Femur (tissue), 1 donor: ENCODE data around the gene CDS2.

Source experiments
- DNase-seq: peaks from one replicate; pipeline ENCODE4 v3.0.0-alpha.2; 2017

CDS2 gene

DNA sequence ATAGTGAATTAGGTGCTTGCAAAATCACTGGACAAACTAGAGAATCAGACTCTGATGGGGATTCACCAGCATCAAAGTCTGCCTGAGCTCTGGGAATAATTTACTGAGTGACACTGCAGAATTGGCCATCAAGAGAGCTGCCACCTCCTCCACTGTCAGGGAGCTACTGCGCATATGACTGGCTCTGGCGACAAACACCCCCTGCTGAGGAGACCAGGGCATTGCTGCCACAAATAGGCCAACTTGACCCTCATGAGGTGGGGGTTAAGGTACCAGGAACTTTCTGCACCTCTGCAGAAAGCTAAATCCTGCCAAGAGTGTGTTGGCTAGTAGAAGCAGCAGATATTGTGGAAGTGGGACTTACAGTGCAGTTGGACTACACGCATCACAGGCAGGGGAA lies 88.0 kb downstream of the CDS2 start:
- DNase-seq, result no peak

DNA sequence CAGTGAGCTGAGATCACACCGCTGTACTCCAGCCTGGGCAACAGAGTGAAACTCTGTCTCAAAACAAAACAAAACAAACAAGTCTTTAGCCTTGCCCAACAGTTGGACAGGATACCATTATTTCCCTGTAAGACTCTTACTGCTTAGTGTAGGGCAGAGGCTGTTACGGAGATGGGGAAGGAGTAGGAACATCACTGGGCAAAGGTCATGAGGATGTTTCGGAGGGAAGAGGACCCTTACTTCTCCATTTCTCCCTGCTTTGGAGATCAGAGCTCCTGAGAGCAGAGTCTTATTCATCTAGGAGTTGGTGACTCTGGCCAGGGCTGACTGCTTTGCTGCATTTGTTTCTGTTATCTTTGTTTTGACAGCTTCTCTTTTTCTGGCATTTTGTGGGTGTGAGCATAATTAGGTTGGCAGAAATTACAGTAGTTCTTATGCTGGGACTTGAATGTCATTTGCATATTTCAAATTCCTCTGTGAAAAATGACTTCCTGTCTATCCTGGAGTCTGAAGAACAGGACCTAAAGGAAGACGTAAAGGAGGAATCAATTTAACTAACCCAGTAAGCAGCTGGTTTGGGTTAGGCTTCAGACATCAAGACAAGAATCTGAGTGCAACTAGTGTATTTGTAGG lies 89.0 kb downstream of the CDS2 start:
- no peak for DNase-seq

DNA sequence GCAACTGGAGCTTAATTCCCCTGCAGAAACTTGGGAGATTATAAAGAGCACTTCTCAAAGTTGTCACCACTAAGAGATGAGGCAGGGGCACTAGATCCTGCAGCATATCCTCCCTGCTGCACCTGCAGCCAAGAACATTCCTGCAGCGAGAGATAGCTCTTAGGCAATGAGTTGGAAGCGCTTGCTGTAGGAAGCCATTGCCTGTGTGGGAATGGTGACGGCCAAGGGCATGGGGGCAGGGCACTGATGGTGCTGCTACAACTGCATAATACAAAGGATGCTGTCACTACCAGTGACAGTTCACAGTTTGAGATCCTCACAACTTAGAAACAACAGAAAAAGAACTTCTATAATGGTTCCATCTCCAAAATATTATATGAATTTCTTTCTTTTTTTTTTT lies 89.9 kb downstream of the CDS2 start:
- DNase-seq, result no peak

DNA sequence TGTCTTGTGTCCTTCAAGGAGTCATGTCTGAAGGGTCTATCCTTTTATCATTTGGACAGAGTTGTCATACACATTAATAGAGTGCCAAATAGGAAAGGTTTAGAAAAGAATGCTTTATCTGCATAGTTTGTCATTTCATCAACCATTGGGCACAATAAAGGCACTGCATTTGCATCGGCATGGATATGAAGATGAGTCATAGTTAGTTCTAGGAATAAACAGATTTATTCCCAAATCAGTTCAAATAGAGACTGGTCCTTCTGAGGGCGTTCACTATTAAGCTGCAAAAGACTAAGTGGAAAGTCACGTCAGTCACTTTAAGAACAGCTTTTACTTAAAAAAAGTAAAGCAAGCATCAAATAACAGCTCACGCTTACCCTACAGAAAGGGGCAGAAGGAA lies 90.8 kb downstream of the CDS2 start:
- DNase-seq, result no peak

DNA sequence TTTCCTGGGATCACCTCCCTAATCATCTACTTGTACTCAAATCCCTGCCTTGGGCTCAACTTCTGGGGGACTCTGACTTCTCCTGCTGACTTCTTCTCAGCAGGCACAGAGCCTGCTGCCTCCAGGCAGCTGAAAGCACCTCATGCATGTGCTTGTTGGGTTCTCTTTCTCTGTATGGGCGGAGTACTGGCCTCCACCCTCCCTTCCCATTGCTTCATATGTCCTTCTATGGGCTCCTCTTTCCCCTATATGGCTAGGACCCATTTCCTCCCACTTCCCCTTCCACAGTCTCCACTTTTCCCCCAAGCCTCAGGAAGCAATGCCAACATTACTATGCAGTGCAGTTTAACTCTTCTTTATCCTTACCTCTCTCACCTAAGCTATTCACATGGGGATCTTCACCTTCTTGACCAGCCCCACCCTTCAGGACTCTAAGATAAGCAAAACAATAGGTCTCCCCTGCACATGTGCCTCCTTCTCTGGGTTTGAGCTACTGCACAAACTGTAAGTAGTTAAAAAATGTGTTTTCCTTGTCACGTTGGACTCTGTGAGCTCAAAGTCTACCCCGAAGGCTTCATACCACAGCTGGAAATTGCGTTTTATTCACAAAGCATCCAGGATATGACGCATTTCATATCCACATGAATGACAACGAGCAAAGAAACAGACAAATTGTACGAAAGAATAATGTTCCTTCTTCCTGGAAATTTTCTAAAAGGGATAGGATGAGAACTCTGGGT lies 93.7 kb downstream of the CDS2 start:
- DNase-seq, result no peak

DNA sequence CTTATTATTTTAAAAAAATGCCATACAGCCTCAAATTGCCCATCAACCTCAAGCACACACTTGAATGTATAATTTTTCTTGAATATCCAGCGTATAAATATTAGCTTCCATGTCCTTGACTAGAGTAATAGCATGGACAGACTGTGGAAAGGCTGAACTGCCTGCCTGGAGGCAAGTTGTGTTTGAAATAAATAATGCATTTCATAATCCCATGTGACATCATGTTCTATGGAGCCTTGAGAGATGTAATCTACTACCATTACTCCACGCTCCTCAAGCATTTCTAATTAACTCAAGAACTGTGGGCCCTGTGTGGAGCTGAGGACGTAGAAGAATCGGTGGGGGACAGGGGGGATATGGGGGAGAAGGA lies 94.2 kb downstream of the CDS2 start:
- no peak for DNase-seq

DNA sequence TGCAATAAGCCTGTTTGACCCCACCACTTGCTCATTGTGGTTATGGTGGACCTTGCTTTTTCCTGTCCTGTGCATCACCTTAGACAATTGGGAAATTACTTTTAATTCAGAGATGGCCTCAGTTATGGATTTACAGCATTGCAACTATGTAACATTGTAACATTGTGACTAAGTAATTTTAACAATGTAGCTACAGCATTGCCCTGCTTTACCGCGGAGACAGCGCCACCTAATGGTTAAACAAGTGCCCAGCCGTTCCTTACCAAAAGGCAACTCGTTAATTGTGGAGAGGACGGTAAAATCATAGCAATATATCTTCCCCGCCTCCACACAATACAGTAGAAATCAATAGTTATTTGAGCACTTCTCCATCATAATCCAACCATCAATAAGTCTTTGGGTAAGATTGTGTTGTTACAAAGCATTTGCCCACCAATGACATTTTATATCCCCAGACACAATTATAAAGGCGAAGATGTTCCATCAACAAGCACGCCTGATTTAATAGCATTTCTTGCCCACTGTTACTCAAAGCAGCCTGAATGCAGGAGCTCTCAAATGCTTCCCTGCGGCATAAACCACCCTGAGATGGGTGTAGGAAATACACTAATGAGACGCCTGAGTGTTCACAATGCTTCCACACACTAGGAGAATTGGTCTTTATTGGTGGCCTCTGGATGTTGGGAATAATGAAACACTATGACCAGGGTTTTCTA lies 96.3 kb downstream of the CDS2 start:
- peak; percentile 36 for DNase-seq

DNA sequence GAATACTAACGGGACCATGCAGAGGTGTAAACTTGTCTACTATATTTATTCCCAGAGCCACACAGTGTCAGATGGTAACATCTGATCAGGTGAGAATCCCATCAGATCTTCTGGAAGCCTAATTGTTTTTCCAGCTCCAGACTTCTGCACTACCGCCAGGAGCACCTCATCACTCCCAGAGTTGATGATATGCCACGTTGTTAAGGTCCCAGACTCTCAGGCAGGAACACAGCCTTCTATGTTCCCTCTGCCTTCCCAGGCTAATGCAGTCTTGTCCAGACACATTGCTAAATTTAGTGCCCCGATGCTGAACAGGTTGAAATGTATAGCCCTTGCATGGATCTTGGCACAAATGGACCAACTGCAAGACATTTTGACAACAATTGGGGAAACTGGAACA lies 103.7 kb downstream of the CDS2 start:
- DNase-seq, result no peak

DNA sequence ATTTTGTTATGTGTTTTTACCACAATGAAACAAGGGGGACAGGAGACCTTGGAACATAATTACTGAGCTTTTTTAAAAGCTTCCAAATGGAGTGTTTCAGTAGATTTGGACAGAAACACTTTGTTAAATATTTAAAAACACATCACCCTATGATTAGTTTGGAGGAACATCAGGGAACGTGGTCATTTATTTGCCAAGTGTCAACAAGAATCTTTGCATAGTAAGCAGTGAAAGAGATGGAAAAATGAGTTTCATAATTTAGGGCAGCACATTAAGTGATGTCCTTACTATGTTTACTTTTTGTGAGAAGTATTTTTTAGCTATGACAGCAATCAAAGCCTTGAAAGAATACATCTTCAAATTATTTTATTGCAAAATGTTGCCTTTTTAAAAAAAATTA lies 107.3 kb downstream of the CDS2 start:
- DNase-seq, result no peak

DNA sequence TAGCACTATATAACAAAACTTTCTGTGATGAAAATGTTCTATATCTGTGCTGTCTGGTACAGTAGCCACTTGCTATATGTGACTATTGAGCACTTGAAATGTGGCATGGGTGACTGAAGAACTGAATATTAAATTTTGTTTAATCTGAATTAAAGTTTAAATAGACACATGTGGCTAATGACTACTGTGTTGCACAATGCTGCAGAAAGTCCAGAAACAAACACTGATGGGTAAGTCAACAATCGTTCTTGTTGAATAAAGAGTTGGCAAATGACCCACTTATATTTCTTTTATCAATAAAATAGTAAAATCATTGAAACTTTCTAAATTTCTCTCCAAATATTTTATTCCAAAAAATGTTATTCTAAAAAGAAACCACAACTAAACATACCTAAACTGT lies 108.2 kb downstream of the CDS2 start:
- DNase-seq, result no peak
